ENCODE measurements around the gene GDPD4.

Gene GDPD4

DNA sequence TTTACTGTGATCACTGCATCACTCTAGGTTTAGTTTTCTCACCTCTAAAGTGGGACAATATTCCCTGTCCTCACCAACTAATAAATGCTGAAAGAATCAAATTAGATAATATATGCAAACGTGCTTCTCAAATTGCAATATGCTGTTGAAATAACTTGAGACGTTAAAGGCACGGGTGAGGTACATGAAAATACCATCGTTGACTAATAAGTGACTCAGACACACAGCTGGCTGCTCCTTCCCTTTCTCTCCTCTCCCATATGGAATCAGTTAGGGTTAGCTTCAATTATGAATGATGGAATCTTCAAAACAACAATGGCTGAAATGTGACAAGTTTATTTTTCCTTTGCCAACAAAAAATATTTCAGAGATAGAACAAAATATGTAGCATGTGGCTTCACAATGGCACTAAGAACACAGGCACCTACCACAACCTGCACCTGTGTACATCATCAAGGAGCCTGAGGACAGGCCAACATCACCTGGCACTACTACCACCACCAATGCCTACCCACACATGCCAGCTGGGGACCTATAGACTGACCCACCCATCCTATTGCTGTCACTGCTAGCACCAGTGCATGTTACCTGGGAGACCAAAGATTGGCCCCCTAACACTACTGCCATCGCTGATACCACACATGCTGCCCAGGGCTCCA, 13.7 kb downstream of the GDPD4 start:
- Histone ChIP-seq H3K27me3 (ENCODE audit: low read length) (no peaks in the 10 kb centered on the region), H3K4me2 (ENCODE audit: low read depth, low read length, poor library complexity, severe bottlenecking) (no peak overlapping the region), H3K79me2 (ENCODE audit: insufficient read depth, low read length) (no peaks in the 10 kb centered on the region), H3K9me3 (ENCODE audit: insufficient read depth, low read length) (no peaks in the 10 kb centered on the region), H2AFZ (ENCODE audit: low read depth, low read length, severe bottlenecking) (no peak overlapping the region), H3K9me2 (replicated peaks; ENCODE audit: insufficient read depth, low read length) (no peaks in the 10 kb centered on the region), H3K27ac (ENCODE audit: low read depth, low read length) (no peak overlapping the region), H3K4me3 (ENCODE audit: insufficient read depth, low read length, poor library complexity, severe bottlenecking) (no peak overlapping the region), H4K20me1 (ENCODE audit: low read depth, low read length) (no peaks in the 10 kb centered on the region), H3K9ac (ENCODE audit: low read length) (no peak overlapping the region), H3F3A (ENCODE audit: insufficient read depth) (no peaks in the 10 kb centered on the region), H3K36me3 (ENCODE audit: low read length) (no peaks in the 10 kb centered on the region)
- TF ChIP-seq EZH2phosphoT487 (conservative IDR thresholded peaks at IDR 0.05; ENCODE audit: low read length), result no peak
- TF ChIP-seq, protein P1, sequence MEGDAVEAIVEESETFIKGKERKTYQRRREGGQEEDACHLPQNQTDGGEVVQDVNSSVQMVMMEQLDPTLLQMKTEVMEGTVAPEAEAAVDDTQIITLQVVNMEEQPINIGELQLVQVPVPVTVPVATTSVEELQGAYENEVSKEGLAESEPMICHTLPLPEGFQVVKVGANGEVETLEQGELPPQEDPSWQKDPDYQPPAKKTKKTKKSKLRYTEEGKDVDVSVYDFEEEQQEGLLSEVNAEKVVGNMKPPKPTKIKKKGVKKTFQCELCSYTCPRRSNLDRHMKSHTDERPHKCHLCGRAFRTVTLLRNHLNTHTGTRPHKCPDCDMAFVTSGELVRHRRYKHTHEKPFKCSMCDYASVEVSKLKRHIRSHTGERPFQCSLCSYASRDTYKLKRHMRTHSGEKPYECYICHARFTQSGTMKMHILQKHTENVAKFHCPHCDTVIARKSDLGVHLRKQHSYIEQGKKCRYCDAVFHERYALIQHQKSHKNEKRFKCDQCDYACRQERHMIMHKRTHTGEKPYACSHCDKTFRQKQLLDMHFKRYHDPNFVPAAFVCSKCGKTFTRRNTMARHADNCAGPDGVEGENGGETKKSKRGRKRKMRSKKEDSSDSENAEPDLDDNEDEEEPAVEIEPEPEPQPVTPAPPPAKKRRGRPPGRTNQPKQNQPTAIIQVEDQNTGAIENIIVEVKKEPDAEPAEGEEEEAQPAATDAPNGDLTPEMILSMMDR (IDR thresholded peaks at IDR 0.05; ENCODE audit: insufficient read depth, low read length, poor library complexity, severe bottlenecking), result no peak

DNA sequence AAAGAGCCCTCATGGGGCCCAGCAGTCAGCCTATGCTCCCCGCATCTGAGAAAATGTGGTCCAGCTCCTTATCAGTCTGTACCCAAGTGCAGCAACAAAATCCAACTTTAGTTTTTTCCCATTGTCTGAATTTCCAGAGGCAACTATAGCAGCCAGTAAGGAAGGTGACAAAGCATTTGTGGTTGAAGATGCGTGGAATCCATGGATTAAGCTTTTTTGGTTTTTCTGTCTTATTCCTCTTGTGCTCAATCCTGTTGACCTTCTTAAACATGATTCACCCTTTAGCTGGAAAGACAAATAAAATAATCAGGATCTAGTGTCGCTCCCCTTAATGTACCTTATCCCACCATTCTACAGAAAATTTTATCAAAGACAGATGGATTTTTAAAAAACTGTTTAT, 14.3 kb downstream of the GDPD4 start:
- no peaks in the 10 kb centered on the region for H3K9me2 ChIP-seq (replicated peaks; ENCODE audit: insufficient read depth, low read length)
- H4K20me1 ChIP-seq (ENCODE audit: low read depth, low read length), result no peaks in the 10 kb centered on the region
- H3K27ac ChIP-seq (ENCODE audit: low read depth, low read length), result no peak overlapping the region
- H3K9ac ChIP-seq (ENCODE audit: low read length), result no peak overlapping the region
- TF ChIP-seq, protein P1 (IDR thresholded peaks at IDR 0.05; ENCODE audit: insufficient read depth, low read length, poor library complexity, severe bottlenecking), result no peak
- TF ChIP-seq EZH2phosphoT487 (conservative IDR thresholded peaks at IDR 0.05; ENCODE audit: low read length), result no peak
- H3K27me3 ChIP-seq (ENCODE audit: low read length), result no peaks in the 10 kb centered on the region
- H3K4me3 ChIP-seq (ENCODE audit: insufficient read depth, low read length, poor library complexity, severe bottlenecking), result no peak overlapping the region
- no peaks in the 10 kb centered on the region for H3K79me2 ChIP-seq (ENCODE audit: insufficient read depth, low read length)
- H3K36me3 ChIP-seq (ENCODE audit: low read length), result no peaks in the 10 kb centered on the region
- H3K9me3 ChIP-seq (ENCODE audit: insufficient read depth, low read length), result no peaks in the 10 kb centered on the region
- H3K4me2 ChIP-seq (ENCODE audit: low read depth, low read length, poor library complexity, severe bottlenecking), result no peak overlapping the region
- no peaks in the 10 kb centered on the region for H3F3A ChIP-seq (ENCODE audit: insufficient read depth)
- H2AFZ ChIP-seq (ENCODE audit: low read depth, low read length, severe bottlenecking), result no peak overlapping the region

DNA sequence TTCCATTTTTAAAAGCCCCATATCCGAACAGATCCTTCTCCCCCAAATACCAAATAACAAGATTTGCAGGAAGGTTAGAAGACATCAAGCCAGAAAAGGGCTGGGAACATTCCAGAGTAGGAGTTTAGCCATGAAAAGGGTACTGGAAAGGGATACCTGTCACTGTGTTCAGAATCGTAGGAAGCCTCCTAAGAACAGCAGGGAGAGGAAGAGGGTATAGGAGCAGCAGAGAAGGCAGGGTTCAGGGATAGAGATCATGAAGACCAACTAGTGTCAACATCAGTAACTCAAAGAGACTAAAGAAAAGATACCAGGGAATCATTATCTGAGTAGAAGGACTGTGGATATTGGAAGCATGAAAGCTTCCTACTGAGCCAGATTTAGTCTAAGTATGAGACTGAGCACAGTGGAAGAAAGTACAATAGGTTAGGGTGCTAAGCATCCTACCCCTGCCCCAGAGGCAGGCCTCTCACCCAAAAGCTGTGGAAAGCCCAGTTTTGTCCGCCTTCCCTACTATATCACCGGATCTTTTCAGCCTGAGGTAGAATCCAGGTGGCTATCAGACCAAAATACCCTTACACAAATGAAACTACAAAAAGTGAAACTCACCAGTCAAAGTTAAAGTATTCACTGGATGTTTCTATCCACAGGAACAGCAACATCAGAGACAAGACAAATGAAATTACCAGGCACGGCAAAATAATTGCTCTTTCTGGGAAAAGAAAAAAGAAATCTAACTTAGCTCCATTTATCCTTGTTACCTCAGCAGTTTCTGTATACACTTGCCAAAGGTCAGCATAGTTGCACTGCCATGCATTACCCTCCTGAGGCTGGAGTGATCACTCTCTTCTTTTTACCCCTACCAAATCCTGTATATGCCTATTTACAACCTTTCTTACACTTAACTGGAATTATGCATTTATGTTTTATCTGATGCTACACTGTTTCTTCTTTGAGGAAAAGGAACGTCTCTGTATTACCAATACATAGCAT, 16.7 kb downstream of the GDPD4 start:
- TF ChIP-seq EZH2phosphoT487 (conservative IDR thresholded peaks at IDR 0.05; ENCODE audit: low read length), result no peak
- TF ChIP-seq, protein P1 (IDR thresholded peaks at IDR 0.05; ENCODE audit: insufficient read depth, low read length, poor library complexity, severe bottlenecking), result no peak
- Histone ChIP-seq H3K27me3 (ENCODE audit: low read length) (no peaks in the 10 kb centered on the region), H3K27ac (ENCODE audit: low read depth, low read length) (no peak overlapping the region), H3K4me2 (ENCODE audit: low read depth, low read length, poor library complexity, severe bottlenecking) (no peak overlapping the region), H2AFZ (ENCODE audit: low read depth, low read length, severe bottlenecking) (no peak overlapping the region), H3K79me2 (ENCODE audit: insufficient read depth, low read length) (no peaks in the 10 kb centered on the region), H3K4me3 (ENCODE audit: insufficient read depth, low read length, poor library complexity, severe bottlenecking) (no peak overlapping the region), H3F3A (ENCODE audit: insufficient read depth) (no peaks in the 10 kb centered on the region), H3K9me2 (replicated peaks; ENCODE audit: insufficient read depth, low read length) (no peaks in the 10 kb centered on the region), H3K9ac (ENCODE audit: low read length) (no peak overlapping the region), H3K36me3 (ENCODE audit: low read length) (no peaks in the 10 kb centered on the region), H4K20me1 (ENCODE audit: low read depth, low read length) (no peaks in the 10 kb centered on the region), H3K9me3 (ENCODE audit: insufficient read depth, low read length) (no peaks in the 10 kb centered on the region)

Measured in SU-DHL-6 (cell line).